ENCODE measurements around the gene EVA1B.

Gene EVA1B

GRCh38 chr1:36346741-36347370 lies 23.4 kb upstream of the EVA1B start:
- H3K4ac ChIP-seq (ENCODE audit: low read length) = no peak overlapping the region
- H2BK15ac ChIP-seq (ENCODE audit: low read length) = no peak overlapping the region
- no peak overlapping the region for H2AFZ ChIP-seq (ENCODE audit: low read length)
- peak overlapping the region; percentile 68 for H2BK5ac ChIP-seq (ENCODE audit: low read length)
- peaks cover 50 to 72% of the 10 kb centered on the region in 2 donors for H3K36me3 ChIP-seq (replicated peaks in 1 of 2; ENCODE audit: control insufficient read depth in 2 of 2, insufficient read depth in 2 of 2, low read length in 2 of 2)
- H3K18ac ChIP-seq (ENCODE audit: low read length) = no peak overlapping the region
- H3K4me1 ChIP-seq (ENCODE audit: control insufficient read depth in 2 of 2, insufficient read depth in 1 of 2, low read depth in 1 of 2, low read length in 2 of 2) = peaks cover 14 to 18% of the 10 kb centered on the region in 2 donors
- H3K23ac ChIP-seq (ENCODE audit: low read depth, low read length, poor library complexity) = no peak overlapping the region
- no peaks in the 10 kb centered on the region for H3K27me3 ChIP-seq (ENCODE audit: control insufficient read depth in 3 of 3, insufficient read depth in 3 of 3, low read depth in 1 of 3, low read length in 3 of 3)
- H2BK120ac ChIP-seq (ENCODE audit: low read depth, low read length) = no peak overlapping the region
- no peak overlapping the region for H3K14ac ChIP-seq (ENCODE audit: low read length)
- peaks cover 0 to 1% of the 10 kb centered on the region in 2 donors for H3K9me3 ChIP-seq (replicated peaks in 1 of 2; ENCODE audit: control insufficient read depth in 2 of 2, insufficient read depth in 1 of 2, low read depth in 1 of 2, low read length in 2 of 2)
- no peak overlapping the region for H4K91ac ChIP-seq (ENCODE audit: low read depth, low read length, poor library complexity)
- no peak overlapping the region for H3K4me3 ChIP-seq (ENCODE audit: low read length in 2 of 2)
- H3K9ac ChIP-seq (ENCODE audit: low read depth, low read length, poor library complexity) = no peak overlapping the region
- no peak overlapping the region for H4K8ac ChIP-seq (ENCODE audit: low read depth, low read length)
- H2BK12ac ChIP-seq (ENCODE audit: low read length) = no peak overlapping the region
- WGBS, 2 donors (ENCODE audit: extremely low coverage in 2 of 2, insufficient read length in 2 of 2, insufficient replicate concordance in 1 of 2) = no CpG with 5 or more reads among the region's 8 CpGs
- H2AK5ac ChIP-seq (ENCODE audit: low read depth, low read length) = no peak overlapping the region
- DNase-seq (ENCODE audit: low spot score) = no peak
- no peak overlapping the region for H3K27ac ChIP-seq (replicated peaks; ENCODE audit: low read length)
- peaks cover 2% of the 10 kb centered on the region for H3K79me1 ChIP-seq (ENCODE audit: low read depth, low read length)
- H3K4me2 ChIP-seq (ENCODE audit: insufficient read depth, low read length, poor library complexity, severe bottlenecking) = no peak overlapping the region

- Histone ChIP-seq H2BK12ac (ENCODE audit: low read length) (no peak overlapping the region), H2BK120ac (ENCODE audit: low read depth, low read length) (no peak overlapping the region), H3K9me3 (replicated peaks in 1 of 2; ENCODE audit: control insufficient read depth in 2 of 2, insufficient read depth in 1 of 2, low read depth in 1 of 2, low read length in 2 of 2) (peaks cover 0 to 1% of the 10 kb centered on the region in 2 donors), H3K4me3 (ENCODE audit: low read length in 2 of 2) (no peak overlapping the region), H3K23ac (ENCODE audit: low read depth, low read length, poor library complexity) (no peak overlapping the region), H2BK15ac (ENCODE audit: low read length) (no peak overlapping the region), H3K4ac (ENCODE audit: low read length) (no peak overlapping the region), H3K79me1 (ENCODE audit: low read depth, low read length) (peaks cover 3% of the 10 kb centered on the region), H3K14ac (ENCODE audit: low read length) (no peak overlapping the region), H3K27ac (replicated peaks; ENCODE audit: low read length) (no peak overlapping the region), H4K91ac (ENCODE audit: low read depth, low read length, poor library complexity) (no peak overlapping the region), H2AFZ (ENCODE audit: low read length) (no peak overlapping the region), H4K8ac (ENCODE audit: low read depth, low read length) (no peak overlapping the region), H3K4me2 (ENCODE audit: insufficient read depth, low read length, poor library complexity, severe bottlenecking) (no peak overlapping the region), H3K27me3 (ENCODE audit: control insufficient read depth in 3 of 3, insufficient read depth in 3 of 3, low read depth in 1 of 3, low read length in 3 of 3) (no peaks in the 10 kb centered on the region), H3K4me1 (ENCODE audit: control insufficient read depth in 2 of 2, insufficient read depth in 1 of 2, low read depth in 1 of 2, low read length in 2 of 2) (peaks cover 2 to 4% of the 10 kb centered on the region in 2 donors), H2AK5ac (ENCODE audit: low read depth, low read length) (no peak overlapping the region), H3K18ac (ENCODE audit: low read length) (no peak overlapping the region), H2BK5ac (ENCODE audit: low read length) (no peak overlapping the region), H3K36me3 (replicated peaks in 1 of 2; ENCODE audit: control insufficient read depth in 2 of 2, insufficient read depth in 2 of 2, low read length in 2 of 2) (peaks cover 47 to 77% of the 10 kb centered on the region in 2 donors), H3K9ac (ENCODE audit: low read depth, low read length, poor library complexity) (no peak overlapping the region)
- no peak for DNase-seq (ENCODE audit: low spot score)
- no CpG with 5 or more reads among the region's 7 CpGs for WGBS, 2 donors (ENCODE audit: extremely low coverage in 2 of 2, insufficient read length in 2 of 2, insufficient replicate concordance in 1 of 2)
Measured at GRCh38 chr1:36345353-36345752, 21.9 kb upstream of the EVA1B start.

GRCh38 chr1:36344395-36344680 lies 20.9 kb upstream of the EVA1B start:
- no peaks in the 10 kb centered on the region for H3K4me1 ChIP-seq (ENCODE audit: control insufficient read depth in 2 of 2, insufficient read depth in 1 of 2, low read depth in 1 of 2, low read length in 2 of 2)
- H3K79me1 ChIP-seq (ENCODE audit: low read depth, low read length) = peaks cover 3% of the 10 kb centered on the region
- no peaks in the 10 kb centered on the region for H3K27me3 ChIP-seq (ENCODE audit: control insufficient read depth in 3 of 3, insufficient read depth in 3 of 3, low read depth in 1 of 3, low read length in 3 of 3)
- H3K9ac ChIP-seq (ENCODE audit: low read depth, low read length, poor library complexity) = no peak overlapping the region
- peaks cover 0 to 1% of the 10 kb centered on the region in 2 donors for H3K9me3 ChIP-seq (replicated peaks in 1 of 2; ENCODE audit: control insufficient read depth in 2 of 2, insufficient read depth in 1 of 2, low read depth in 1 of 2, low read length in 2 of 2)
- H2BK12ac ChIP-seq (ENCODE audit: low read length) = no peak overlapping the region
- no peak overlapping the region for H2BK5ac ChIP-seq (ENCODE audit: low read length)
- WGBS, 2 donors (ENCODE audit: extremely low coverage in 2 of 2, insufficient read length in 2 of 2, insufficient replicate concordance in 1 of 2) = no CpG with 5 or more reads among the region's 8 CpGs
- H2BK120ac ChIP-seq (ENCODE audit: low read depth, low read length) = no peak overlapping the region
- no peak overlapping the region for H3K4me2 ChIP-seq (ENCODE audit: insufficient read depth, low read length, poor library complexity, severe bottlenecking)
- H3K27ac ChIP-seq (replicated peaks; ENCODE audit: low read length) = no peak overlapping the region
- H3K36me3 ChIP-seq (replicated peaks in 1 of 2; ENCODE audit: control insufficient read depth in 2 of 2, insufficient read depth in 2 of 2, low read length in 2 of 2) = peaks cover 46 to 83% of the 10 kb centered on the region in 2 donors
- no peak overlapping the region for H2BK15ac ChIP-seq (ENCODE audit: low read length)
- no peak overlapping the region for H4K91ac ChIP-seq (ENCODE audit: low read depth, low read length, poor library complexity)
- DNase-seq (ENCODE audit: low spot score) = no peak
- H3K4ac ChIP-seq (ENCODE audit: low read length) = no peak overlapping the region
- no peak overlapping the region for H3K14ac ChIP-seq (ENCODE audit: low read length)
- no peak overlapping the region for H2AK5ac ChIP-seq (ENCODE audit: low read depth, low read length)
- H3K18ac ChIP-seq (ENCODE audit: low read length) = no peak overlapping the region
- H3K4me3 ChIP-seq (ENCODE audit: low read length in 2 of 2) = no peak overlapping the region
- H3K23ac ChIP-seq (ENCODE audit: low read depth, low read length, poor library complexity) = peak overlapping the region; percentile 8
- no peak overlapping the region for H2AFZ ChIP-seq (ENCODE audit: low read length)
- H4K8ac ChIP-seq (ENCODE audit: low read depth, low read length) = no peak overlapping the region

GRCh38 chr1:36343651-36344394 lies 20.4 kb upstream of the EVA1B start:
- Histone ChIP-seq H3K27ac (replicated peaks; ENCODE audit: low read length) (no peak overlapping the region), H3K36me3 (replicated peaks in 1 of 2; ENCODE audit: control insufficient read depth in 2 of 2, insufficient read depth in 2 of 2, low read length in 2 of 2) (peaks cover 42 to 78% of the 10 kb centered on the region in 2 donors), H3K4me2 (ENCODE audit: insufficient read depth, low read length, poor library complexity, severe bottlenecking) (no peak overlapping the region), H3K4me1 (ENCODE audit: control insufficient read depth in 2 of 2, insufficient read depth in 1 of 2, low read depth in 1 of 2, low read length in 2 of 2) (no peaks in the 10 kb centered on the region), H3K4ac (ENCODE audit: low read length) (no peak overlapping the region), H4K8ac (ENCODE audit: low read depth, low read length) (no peak overlapping the region), H2BK5ac (ENCODE audit: low read length) (no peak overlapping the region), H3K79me1 (ENCODE audit: low read depth, low read length) (peaks cover 3% of the 10 kb centered on the region), H2AK5ac (ENCODE audit: low read depth, low read length) (no peak overlapping the region), H2AFZ (ENCODE audit: low read length) (no peak overlapping the region), H3K9me3 (replicated peaks in 1 of 2; ENCODE audit: control insufficient read depth in 2 of 2, insufficient read depth in 1 of 2, low read depth in 1 of 2, low read length in 2 of 2) (peaks cover 0 to 1% of the 10 kb centered on the region in 2 donors), H2BK12ac (ENCODE audit: low read length) (no peak overlapping the region), H3K18ac (ENCODE audit: low read length) (no peak overlapping the region), H2BK120ac (ENCODE audit: low read depth, low read length) (no peak overlapping the region), H4K91ac (ENCODE audit: low read depth, low read length, poor library complexity) (no peak overlapping the region), H3K14ac (ENCODE audit: low read length) (no peak overlapping the region), H3K23ac (ENCODE audit: low read depth, low read length, poor library complexity) (peak overlapping the region; percentile 8), H3K9ac (ENCODE audit: low read depth, low read length, poor library complexity) (peak overlapping the region; percentile 30), H3K4me3 (ENCODE audit: low read length in 2 of 2) (no peak overlapping the region), H3K27me3 (ENCODE audit: control insufficient read depth in 3 of 3, insufficient read depth in 3 of 3, low read depth in 1 of 3, low read length in 3 of 3) (no peaks in the 10 kb centered on the region), H2BK15ac (ENCODE audit: low read length) (no peak overlapping the region)
- WGBS, 2 donors (ENCODE audit: extremely low coverage in 2 of 2, insufficient read length in 2 of 2, insufficient replicate concordance in 1 of 2) = no CpG with 5 or more reads among the region's 24 CpGs
- DNase-seq (ENCODE audit: low spot score) = no peak
